ENCODE data around the gene CCNK.

DNA sequence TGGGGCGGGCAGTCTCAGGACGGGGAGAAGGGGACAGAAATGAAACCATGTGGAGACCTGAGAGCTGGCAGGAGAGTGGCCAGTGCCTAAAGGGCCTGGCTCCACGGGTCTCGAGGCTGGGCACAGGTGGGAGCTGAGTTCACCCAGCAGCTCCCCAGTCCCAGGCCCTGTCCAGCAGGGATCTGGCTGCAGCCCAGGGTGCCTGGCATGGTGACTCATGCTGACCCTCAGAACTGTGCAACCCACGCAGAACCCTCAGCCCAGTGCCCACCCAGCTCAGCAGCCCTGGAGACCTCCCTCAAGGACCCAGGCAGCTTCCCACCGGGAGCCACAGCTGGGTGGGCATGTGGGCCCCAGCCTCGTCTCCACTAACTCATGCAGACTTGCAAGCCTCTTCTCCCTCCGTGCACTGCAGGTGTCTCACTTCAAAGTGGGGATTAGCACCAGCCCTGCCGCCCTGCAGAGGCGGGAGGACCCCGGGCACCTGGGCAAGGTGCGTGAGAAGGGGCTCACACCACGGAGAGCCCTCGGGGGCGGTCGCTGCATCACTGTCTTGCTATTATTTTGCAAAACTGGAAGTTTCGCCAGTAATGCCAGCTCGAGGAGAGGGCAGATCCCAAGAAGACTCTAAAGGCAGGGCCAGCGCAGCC lies 46.3 kb downstream of the CCNK start:
- TF ChIP-seq, protein P1, sequence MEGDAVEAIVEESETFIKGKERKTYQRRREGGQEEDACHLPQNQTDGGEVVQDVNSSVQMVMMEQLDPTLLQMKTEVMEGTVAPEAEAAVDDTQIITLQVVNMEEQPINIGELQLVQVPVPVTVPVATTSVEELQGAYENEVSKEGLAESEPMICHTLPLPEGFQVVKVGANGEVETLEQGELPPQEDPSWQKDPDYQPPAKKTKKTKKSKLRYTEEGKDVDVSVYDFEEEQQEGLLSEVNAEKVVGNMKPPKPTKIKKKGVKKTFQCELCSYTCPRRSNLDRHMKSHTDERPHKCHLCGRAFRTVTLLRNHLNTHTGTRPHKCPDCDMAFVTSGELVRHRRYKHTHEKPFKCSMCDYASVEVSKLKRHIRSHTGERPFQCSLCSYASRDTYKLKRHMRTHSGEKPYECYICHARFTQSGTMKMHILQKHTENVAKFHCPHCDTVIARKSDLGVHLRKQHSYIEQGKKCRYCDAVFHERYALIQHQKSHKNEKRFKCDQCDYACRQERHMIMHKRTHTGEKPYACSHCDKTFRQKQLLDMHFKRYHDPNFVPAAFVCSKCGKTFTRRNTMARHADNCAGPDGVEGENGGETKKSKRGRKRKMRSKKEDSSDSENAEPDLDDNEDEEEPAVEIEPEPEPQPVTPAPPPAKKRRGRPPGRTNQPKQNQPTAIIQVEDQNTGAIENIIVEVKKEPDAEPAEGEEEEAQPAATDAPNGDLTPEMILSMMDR (IDR thresholded peaks at IDR 0.05), result no peak
- TF ChIP-seq POLR2A (IDR thresholded peaks at IDR 0.05), result no peak
